CD4-positive, alpha-beta T cell treated with Interferon alpha-2 for 1 hour (primary cell): ENCODE data around the gene IL13RA1.
A peak's percentile ranks its signal among the peaks of the same experiment; 100 is the strongest.
"Not testable (repeated sequence)": the region's sequence is repeated elsewhere in the genome, so short reads cannot be mapped to it uniquely, and the experiment has no call there.

Experiments used
- DNase-seq, 2 donors: peaks; one replicate each; pipeline ENCODE4 v3.0.0-alpha.2; 2020 to 2022

IL13RA1 gene

GRCh38 chrX:118726887-118727685, at the start of gene IL13RA1:
IL13RA1 (plus strand) TSS chrX:118727606; CDS start chrX:118727639, 33 bp downstream.
- peak; percentile 3 to 31 for DNase-seq

DNA sequence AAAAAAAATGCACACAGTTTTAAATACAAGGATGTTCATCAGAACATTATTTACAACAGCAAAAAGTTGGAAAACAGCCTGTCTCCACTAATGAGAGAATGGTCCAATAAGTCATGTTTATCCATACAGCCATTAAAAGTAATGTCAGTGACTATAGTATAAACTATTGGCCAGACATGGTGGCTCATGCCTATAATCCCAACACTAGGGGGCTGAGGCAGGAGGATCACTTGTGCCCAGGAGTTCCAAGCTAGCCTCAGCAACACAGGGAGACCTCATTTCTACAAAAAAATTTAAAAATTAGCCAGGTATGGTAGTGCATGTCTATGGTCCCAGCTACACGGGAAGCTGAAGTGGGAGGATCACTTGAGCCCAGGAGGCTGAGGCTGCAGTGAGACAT, 48.1 kb upstream of the IL13RA1 start:
- DNase-seq = no peak

DNA sequence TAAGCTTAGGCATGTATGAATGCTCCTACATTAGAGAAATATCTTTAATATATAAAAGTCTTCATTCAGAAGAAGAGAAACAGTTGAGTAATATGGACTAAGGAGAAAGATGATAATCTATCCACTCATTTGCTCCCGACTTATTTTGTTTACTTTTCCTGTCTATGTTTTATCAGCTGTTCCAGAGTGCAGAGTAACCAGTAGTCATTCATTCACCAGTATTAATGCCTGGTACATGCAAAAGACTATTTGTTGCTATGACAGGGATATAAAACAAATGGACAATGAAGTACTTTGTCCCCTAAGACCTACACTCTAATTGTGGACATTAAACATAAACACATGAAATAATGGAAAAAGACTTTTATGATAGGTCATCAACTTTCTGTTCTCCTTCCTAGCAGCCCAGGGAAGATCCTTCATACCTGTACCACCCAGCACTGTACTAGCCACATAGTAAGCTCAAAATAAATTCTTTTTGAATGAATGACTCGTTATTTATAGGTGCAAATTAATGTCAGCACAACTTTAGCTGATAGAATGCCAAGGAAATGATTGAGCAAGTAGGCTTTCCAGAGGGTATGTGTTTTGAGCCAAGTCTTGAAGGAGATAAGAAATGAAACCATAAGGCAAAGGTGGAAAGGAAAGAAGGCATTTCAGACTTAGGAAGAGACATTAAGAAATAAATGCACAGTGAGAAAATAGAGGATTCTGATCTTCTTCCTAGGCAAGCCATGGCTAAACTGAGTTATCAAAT, 45.0 kb upstream of the IL13RA1 start:
- no peak for DNase-seq

GRCh38 chrX:118685393-118685792, 42.0 kb upstream of the IL13RA1 start:
- DNase-seq = no peak

GRCh38 chrX:118688935-118689334, 38.5 kb upstream of the IL13RA1 start:
- no peak for DNase-seq

- no peak for DNase-seq
Observed at GRCh38 chrX:118693843-118694242, 33.6 kb upstream of the IL13RA1 start.

- no peak for DNase-seq
Observed at GRCh38 chrX:118694638-118695037, 32.8 kb upstream of the IL13RA1 start.

DNA sequence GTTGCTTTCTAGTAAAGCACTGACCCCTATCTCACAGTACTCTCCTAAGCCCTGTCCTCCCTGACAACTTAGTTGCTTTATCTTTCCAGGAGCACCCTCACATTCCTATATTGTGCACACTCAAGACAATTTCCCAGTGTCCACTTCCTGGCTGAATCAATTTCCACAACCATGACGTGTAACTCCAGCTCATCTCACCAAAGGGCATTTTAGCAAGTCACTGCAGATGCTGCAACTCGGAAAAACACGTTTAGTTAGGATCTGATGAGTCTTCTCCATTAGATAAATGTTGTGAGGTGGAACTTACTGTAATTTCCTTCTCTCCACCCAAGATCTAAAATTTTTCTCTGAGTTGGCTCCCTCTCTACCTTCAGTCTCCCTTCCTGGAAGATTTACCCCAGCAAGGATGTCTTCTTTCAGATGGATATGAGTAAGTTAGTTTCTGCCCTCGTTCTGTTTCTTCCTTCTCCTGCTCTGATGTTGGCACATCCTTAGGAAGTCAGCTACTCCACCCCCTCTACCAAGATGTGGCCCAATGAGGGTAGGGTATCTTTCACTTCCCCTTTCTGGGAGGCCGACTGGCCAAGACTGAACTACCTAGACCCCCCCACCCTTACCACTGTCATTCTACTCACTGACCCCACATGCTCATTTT, 28.8 kb upstream of the IL13RA1 start:
- DNase-seq = peak; percentile 1 to 29

DNA sequence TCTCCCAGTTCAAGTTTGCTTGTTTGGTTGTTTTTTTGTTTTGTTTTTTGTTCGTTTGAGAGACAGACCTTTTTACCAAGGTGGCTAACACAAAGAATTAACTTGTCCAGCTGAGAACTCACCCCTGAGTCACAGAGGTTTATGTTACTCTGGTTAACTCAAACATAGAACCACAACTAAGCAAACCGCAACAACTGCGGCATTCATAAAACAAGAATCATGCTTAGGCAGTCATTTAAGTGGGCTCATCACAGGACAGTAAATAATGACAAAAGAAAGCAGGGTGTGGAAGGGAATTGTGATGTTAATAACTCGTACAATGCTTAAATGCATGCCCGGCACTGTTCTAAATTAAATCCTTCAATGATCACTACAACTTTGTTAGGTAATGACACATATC, 24.7 kb upstream of the IL13RA1 start:
- no peak for DNase-seq

GRCh38 chrX:118706681-118707080, 20.7 kb upstream of the IL13RA1 start:
- DNase-seq = no peak

- no peak for DNase-seq
Observed at GRCh38 chrX:118714521-118714920, 12.9 kb upstream of the IL13RA1 start.

GRCh38 chrX:118715917-118716316, 11.5 kb upstream of the IL13RA1 start:
- DNase-seq = not testable (repeated sequence)

DNA sequence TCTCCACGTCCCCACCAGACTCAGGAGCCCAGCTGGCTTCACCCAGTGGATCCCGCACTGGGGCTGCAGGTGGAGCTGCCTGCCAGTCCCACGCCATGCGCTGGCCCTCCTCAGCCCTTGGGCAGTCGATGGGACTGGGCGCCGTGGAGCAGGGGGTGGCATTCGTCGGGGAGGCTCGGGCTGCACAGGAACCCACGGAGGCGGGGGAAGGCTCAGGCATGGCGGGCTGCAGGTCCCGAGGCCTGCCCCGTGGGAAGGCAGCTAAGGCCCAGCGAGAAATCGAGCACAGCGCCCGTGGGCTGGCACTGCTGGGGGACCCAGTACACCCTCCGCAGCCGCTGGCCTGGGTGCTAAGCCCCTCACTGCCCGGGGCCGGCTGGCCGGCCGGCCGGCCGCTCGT, 10.6 kb upstream of the IL13RA1 start:
- DNase-seq = not testable (repeated sequence)

DNA sequence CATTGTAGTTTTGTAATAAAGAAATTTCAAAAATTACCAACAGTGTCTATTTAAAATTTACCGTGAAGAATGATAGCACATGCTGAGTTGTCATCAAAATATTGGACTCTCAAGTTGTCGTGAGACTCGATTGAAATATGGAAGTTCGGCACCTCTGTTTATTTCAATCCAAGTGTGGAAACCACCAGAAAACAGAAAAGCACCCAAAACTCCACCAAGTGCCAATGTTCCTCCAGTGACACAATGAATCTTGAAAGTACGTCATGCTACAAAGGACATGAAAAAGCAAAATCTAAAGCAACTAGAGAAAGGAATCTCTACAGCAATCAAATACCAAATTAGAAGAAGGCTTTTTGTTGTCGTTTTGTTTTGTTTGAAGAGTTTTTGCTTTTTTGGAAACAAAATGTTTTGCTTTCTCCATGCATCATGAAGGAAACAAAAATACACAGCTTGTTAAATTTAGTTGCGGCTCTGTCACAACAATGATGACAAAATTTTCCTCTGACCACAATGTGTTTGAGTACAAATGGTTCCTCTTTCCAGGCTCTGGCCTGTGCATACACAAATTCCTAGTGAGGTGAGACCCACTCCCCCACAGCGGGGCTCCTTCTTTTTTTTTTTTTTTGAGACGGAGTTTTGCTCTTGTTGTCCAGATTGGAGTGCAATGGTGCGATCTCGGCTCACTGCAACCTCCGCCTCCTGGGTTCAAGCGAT, 9.6 kb upstream of the IL13RA1 start:
- peak; percentile 10 to 37 for DNase-seq

GRCh38 chrX:118718737-118719136, 8.7 kb upstream of the IL13RA1 start:
- DNase-seq = peak in 1 of 2 donors; percentile 9

DNA sequence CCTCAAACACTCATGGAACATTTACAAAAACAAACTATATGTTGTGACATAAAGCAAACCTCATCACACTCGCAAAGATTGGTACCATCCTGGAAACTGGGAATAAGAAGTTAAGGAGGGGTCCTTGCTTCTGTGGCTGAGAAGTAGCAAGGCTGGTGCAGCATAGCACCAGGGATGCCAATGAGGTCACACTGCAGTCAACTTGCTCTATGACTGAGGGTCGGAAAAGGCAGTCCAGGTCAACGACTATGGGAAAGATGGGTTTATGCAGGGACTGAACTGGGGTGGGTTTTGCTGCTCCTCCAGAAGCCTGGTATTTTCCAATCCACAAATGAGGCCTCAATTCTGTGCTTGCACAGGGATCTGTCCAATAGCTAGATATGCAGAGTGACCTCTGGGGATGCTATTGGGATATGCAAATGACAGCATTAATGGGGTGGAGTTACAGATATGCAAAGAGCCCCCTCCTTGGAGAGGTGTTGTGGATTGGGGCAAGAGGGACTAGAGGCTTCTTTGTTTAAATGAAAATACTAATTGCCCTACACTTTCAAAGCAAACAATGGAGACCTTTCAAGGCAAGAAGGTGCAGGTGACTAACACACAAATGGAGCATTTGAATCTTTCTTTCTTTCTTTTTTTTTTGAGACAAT, 7.2 kb upstream of the IL13RA1 start:
- no peak for DNase-seq

DNA sequence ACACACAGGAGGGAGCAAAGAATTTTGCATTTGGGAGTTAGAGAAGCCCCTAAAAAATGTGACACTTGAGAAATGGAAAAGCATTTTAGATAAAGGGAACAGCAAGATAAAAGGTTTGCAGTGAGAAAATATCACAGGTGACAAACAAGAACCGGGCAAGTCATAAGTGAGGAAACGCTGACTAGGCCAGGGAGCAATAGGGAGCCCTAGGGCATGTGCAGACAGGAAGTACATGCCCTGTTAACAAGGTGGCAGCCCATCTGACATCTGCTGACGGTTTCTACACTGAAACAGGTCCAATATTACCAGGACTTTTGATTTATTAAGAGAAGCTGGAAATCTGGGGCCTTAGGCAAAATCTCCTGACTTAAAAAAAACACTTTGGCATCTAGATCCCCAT, 4.0 kb upstream of the IL13RA1 start:
- DNase-seq = no peak

DNA sequence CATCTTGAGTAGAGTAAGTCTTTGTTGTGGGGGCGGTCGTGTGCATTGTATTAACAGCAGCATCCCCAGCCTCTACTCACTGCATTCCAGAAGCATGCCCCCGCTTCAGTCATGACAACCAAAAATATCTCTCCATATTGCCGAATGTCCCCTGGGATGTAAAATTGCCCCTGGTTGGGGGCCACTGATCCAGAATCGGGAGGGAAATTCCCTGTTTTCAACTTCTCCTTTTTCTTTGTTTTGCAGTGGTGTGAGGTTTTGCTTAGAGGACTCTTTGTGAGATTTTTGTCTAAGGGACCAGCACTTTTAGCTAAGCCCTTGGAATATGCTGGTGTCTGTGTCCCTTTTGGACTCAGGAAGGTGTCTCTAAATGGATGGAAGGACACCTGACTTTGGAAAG, 3.0 kb upstream of the IL13RA1 start:
- no peak for DNase-seq

DNA sequence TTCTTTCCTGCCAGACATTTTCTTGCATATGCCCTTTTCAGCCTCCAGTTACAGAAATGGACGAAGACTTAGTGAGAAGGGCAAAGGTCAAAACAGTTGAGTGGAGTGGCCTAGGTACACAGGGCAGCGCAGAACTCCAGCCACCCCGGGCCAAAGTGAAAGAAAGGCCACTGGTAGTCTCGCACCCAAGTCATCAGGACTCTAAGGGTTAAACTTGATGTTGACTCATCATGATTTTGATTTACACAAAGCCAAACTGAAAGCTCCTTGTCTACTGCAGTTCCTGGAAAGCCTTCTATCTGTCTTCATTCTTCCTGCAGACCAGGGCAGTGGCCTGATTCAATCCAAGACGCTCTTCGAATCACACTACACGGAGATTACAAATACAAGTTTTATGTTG, 2.6 kb upstream of the IL13RA1 start:
- DNase-seq = no peak

GRCh38 chrX:118726396-118726795, 1.0 kb upstream of the IL13RA1 start:
- DNase-seq = no peak

- no peak for DNase-seq
Observed at GRCh38 chrX:118727686-118728339, 407 bp downstream of the IL13RA1 start.
